A549 (cell line): ENCODE data around the gene ATP13A4. TPM values are rescaled to one million over a fixed set of nuclear protein-coding genes. Genes with fewer than 3 reads are reported as not detected.

Experiments
- ATAC-seq, 2 experiments: fragments of 200-7000 bp in 1 of 2; fragments of >200 bp in 1 of 2; cut with Nextera tagmentation in 1 of 2; cut with Tn5 transposase in 1 of 2; 3 replicates each; pipeline versions ENCODE4 v1.8.0 to v1.9.1; 2018 to 2020; ENCODE audit warnings: mild to moderate bottlenecking in 1 of 2, moderate library complexity in 1 of 2
- CTCF ChIA-PET: fragments of 300-600 bp; sonication (Branson Sonifier 250); formaldehyde crosslinking; extraction: SDS; loops from one replicate; lab custom pipeline; 2021; ENCODE audit warnings: antibody characterized with exemption, inconsistent platforms; lab: Yijun Ruan, JAX
- POLR2A ChIA-PET: fragments of 350-600 bp; formaldehyde crosslinking; extraction: SDS; loops from one replicate; lab custom pipeline; 2021; ENCODE audit warnings: antibody characterized with exemption, inconsistent platforms; lab: Yijun Ruan, JAX
- DNase-seq, 2 experiments: peaks; one replicate each; pipeline versions ENCODE4 v3.0.0 to v3.0.0-alpha.2; 2011 to 2016; ENCODE audit warnings: low read depth in 1 of 2, low spot score in 1 of 2
- FAIRE-seq: peaks from 2 replicates; lab custom pipeline; 2011; peaks lifted over from hg19 to GRCh38; lab: Jason Lieb, UNC
- H3K27ac ChIP-seq, 2 experiments: fragments of >200 bp; sonication (Bioruptor Twin); formaldehyde crosslinking; 3 replicates each; pipeline ENCODE4 v1.5.1; 2016 to 2017
- H3K4me1 ChIP-seq: fragments of >200 bp; sonication (Bioruptor Twin); formaldehyde crosslinking; 3 replicates; pipeline ENCODE4 v1.6.1; 2016
- H3K4me2 ChIP-seq: fragments of >200 bp; sonication (Bioruptor Twin); formaldehyde crosslinking; 3 replicates; pipeline ENCODE4 v1.6.1; 2016
- H3K4me3 ChIP-seq: fragments of >200 bp; sonication (Bioruptor Twin); formaldehyde crosslinking; 3 replicates; pipeline ENCODE4 v1.5.1; 2016
- H3K9me3 ChIP-seq: fragments of >200 bp; sonication (Bioruptor Twin); formaldehyde crosslinking; 3 replicates; pipeline ENCODE4 v1.6.1; 2016
- BHLHE40 ChIP-seq: IDR thresholded peaks from 2 replicates; pipeline ENCODE4 v1.6.1; 2012; ENCODE audit warnings: low read depth, low read length, inconsistent platforms
- CBX2 ChIP-seq: fragments of 200-600 bp; sonication (generic); IDR thresholded peaks from 2 replicates; pipeline ENCODE4 v1.6.1; 2016; ENCODE audit warnings: low read depth, mild to moderate bottlenecking, borderline replicate concordance
- CHD2 ChIP-seq: fragments of 150-350 bp; IDR thresholded peaks from 2 replicates; pipeline ENCODE4 v1.6.1; 2014; ENCODE audit warnings: low read length; ENCODE audit not compliant: partially characterized antibody
- EP300 ChIP-seq, 2 experiments: fragments of >200 bp; sonication (Bioruptor Twin); formaldehyde crosslinking; IDR thresholded peaks; 2 replicates in 1 of 2; 3 replicates in 1 of 2; pipeline ENCODE4 v1.6.1; 2016 to 2017
- ESRRA ChIP-seq: fragments of 150-350 bp; IDR thresholded peaks from 2 replicates; pipeline ENCODE4 v1.6.1; 2014; ENCODE audit warnings: mild to moderate bottlenecking, low read length, borderline replicate concordance
- FOXS1 ChIP-seq: fragments of 250-450 bp; sonication (Bioruptor Pico); IDR thresholded peaks from 2 replicates; pipeline ENCODE4 v1.5.0; 2020; ENCODE audit warnings: mild to moderate bottlenecking, moderate library complexity
- HDAC2 ChIP-seq: fragments of 200-600 bp; sonication (generic); IDR thresholded peaks from 2 replicates; pipeline ENCODE4 v1.6.1; 2016
- JUN ChIP-seq, 2 experiments: fragments of >200 bp; sonication (Bioruptor Twin); formaldehyde crosslinking; IDR thresholded peaks; 2 replicates in 1 of 2; 3 replicates in 1 of 2; pipeline ENCODE4 v1.6.1; 2016 to 2017
- JUNB ChIP-seq: fragments of >200 bp; sonication (Bioruptor Twin); formaldehyde crosslinking; IDR thresholded peaks from 2 replicates; pipeline ENCODE4 v1.6.1; 2016
- KDM1A ChIP-seq: fragments of 200-600 bp; sonication (generic); IDR thresholded peaks from 2 replicates; pipeline ENCODE4 v1.6.1; 2016; ENCODE audit warnings: low read depth, mild to moderate bottlenecking
- MAFK ChIP-seq: fragments of 450-650 bp; IDR thresholded peaks from 2 replicates; pipeline ENCODE4 v1.6.1; 2014; ENCODE audit not compliant: partially characterized antibody
- NFE2L2 ChIP-seq: fragments of 150-350 bp; conservative IDR thresholded peaks from 2 replicates; pipeline ENCODE4 v1.6.1; 2014; ENCODE audit warnings: low read length
- NR3C1 ChIP-seq: fragments of >200 bp; sonication (Bioruptor Twin); formaldehyde crosslinking; IDR thresholded peaks from 3 replicates; pipeline ENCODE4 v1.6.1; 2017
- POLR2A ChIP-seq: IDR thresholded peaks from 2 replicates; pipeline ENCODE4 v1.6.1; 2012; ENCODE audit warnings: mild to moderate bottlenecking, low read length
- POLR2AphosphoS2 ChIP-seq: conservative IDR thresholded peaks from 2 replicates; pipeline ENCODE4 v1.6.1; 2012; ENCODE audit warnings: low read length, improper control_type of control experiment, inconsistent platforms
- RAD21 ChIP-seq, 2 experiments: fragments of >200 bp in 1 of 2; sonication (Bioruptor Twin) in 1 of 2; formaldehyde crosslinking in 1 of 2; IDR thresholded peaks in 1 of 2; conservative IDR thresholded peaks in 1 of 2; 2 replicates in 1 of 2; 3 replicates in 1 of 2; pipeline ENCODE4 v1.6.1; 2012 to 2018; ENCODE audit warnings: inconsistent platforms in 1 of 2
- REST ChIP-seq: fragments of 200-600 bp; sonication (generic); IDR thresholded peaks from 2 replicates; pipeline ENCODE4 v1.6.1; 2016; ENCODE audit warnings: antibody characterized with exemption, mild to moderate bottlenecking, moderate library complexity
- RFX5 ChIP-seq: fragments of 450-650 bp; IDR thresholded peaks from 2 replicates; pipeline ENCODE4 v1.7.1; 2014; ENCODE audit warnings: antibody characterized with exemption, mild to moderate bottlenecking, moderate library complexity
- SREBF2 ChIP-seq: fragments of 450-650 bp; IDR thresholded peaks from 2 replicates; pipeline ENCODE4 v1.6.1; 2014; ENCODE audit warnings: mild to moderate bottlenecking, moderate library complexity
- USF2 ChIP-seq: fragments of 450-650 bp; IDR thresholded peaks from 2 replicates; pipeline ENCODE4 v1.6.1; 2014; ENCODE audit warnings: antibody characterized with exemption
- ZNF302 ChIP-seq: fragments of 250-450 bp; sonication (Bioruptor Pico); IDR thresholded peaks from 2 replicates; pipeline ENCODE4 v1.9.0; 2021; ENCODE audit warnings: inconsistent platforms, mild to moderate bottlenecking, moderate library complexity
- ZSCAN20 ChIP-seq: fragments of 250-450 bp; sonication (Bioruptor Pico); IDR thresholded peaks from 2 replicates; pipeline ENCODE4 v1.8.0; 2022; ENCODE audit warnings: mild to moderate bottlenecking, moderate library complexity
- WGBS: methylation state at CpG from one replicate; pipeline ENCODE4 v1.1.6; 2017; ENCODE audit errors: missing lambda C conversion rate; 5-methylcytosine and 5-hydroxymethylcytosine counted together
- polyA plus RNA-seq, 4 experiments: library from polyadenylated mRNA; depleted of rRNA in 3 of 4; stranded (reverse); fragments of >200 nt; fragmentation: RNase III in 1 of 4; extraction: RNeasy Plus Mini Kit Qiagen cat#74134 plus additional on column Dnase treatment in 1 of 4; gene quantifications; 2 replicates in 3 of 4; 3 replicates in 1 of 4; pipeline ENCODE4 v1.2.3, GENCODE V29; 2011 to 2017

ATP13A4 gene
- polyA plus RNA-seq, 2 of the 4 experiments (the other 2 are of a cell fraction): 0.09 to 0.10 TPM

- no peak for DNase-seq
- 14% methylated on average over 4 of the region's 4 CpGs for whole genome bisulfite sequencing
- Histone ChIP-seq H3K27ac (no peak overlapping the region), H3K4me3 (no peak overlapping the region), H3K4me1 (no peaks in the 10 kb centered on the region), H3K4me2 (no peak overlapping the region), H3K9me3 (no peaks in the 10 kb centered on the region)
- CTCF ChIA-PET: interaction anchor here (1.0 to 2.6 kb wide), 2 partner anchors 10 to 12 kb away, joined by 3 to 9 read pairs; no protein-coding TSS in a partner anchor
- TF ChIP-seq FOXS1 (CRISPR knock-in tag) (no peak), RAD21 (conservative IDR thresholded peaks at IDR 0.05 in 1 of 2, IDR thresholded peaks at IDR 0.05 in 1 of 2) (no peak), CBX2 (no peak), USF2 (no peak), ZSCAN20 (CRISPR knock-in tag) (no peak), EP300 (IDR thresholded peaks at IDR 0.05) (no peak), NR3C1 (no peak)
- POLR2A ChIA-PET: no interaction called here
- FAIRE-seq: no peak
- ATAC-seq: no peak
Observed at GRCh38 chr3:193560870-193561269, 6.2 kb upstream of the ATP13A4 start.

GRCh38 chr3:193560091-193560490 is 5.4 kb upstream of the ATP13A4 start:
- Histone ChIP-seq H3K9me3 (no peaks in the 10 kb centered on the region), H3K4me2 (no peak overlapping the region), H3K27ac (no peak overlapping the region), H3K4me1 (no peaks in the 10 kb centered on the region), H3K4me3 (no peak overlapping the region)
- ATAC-seq (no peak), DNase-seq (no peak), FAIRE-seq (no peak)
- ChIA-PET POLR2A (no interaction called here), CTCF (interaction anchor here (2.6 kb wide), 1 partner anchor 13 kb away, joined by 9 read pairs; no protein-coding TSS in a partner anchor)
- TF ChIP-seq BHLHE40: no peak
- TF ChIP-seq NFE2L2: no peak
- TF ChIP-seq FOXS1 (CRISPR knock-in tag): no peak
- no peak for TF ChIP-seq MAFK
- no peak for TF ChIP-seq SREBF2
- TF ChIP-seq JUN (IDR thresholded peaks at IDR 0.05): no peak
- TF ChIP-seq HDAC2: no peak
- WGBS: 50% methylated on average over 4 of the region's 4 CpGs

GRCh38 chr3:193559100-193559499 is 4.4 kb upstream of the ATP13A4 start:
- ChIA-PET POLR2A (no interaction called here), CTCF (interaction anchor here (0.8 kb wide), 1 partner anchor 13 kb away, joined by 3 read pairs; no protein-coding TSS in a partner anchor)
- Histone ChIP-seq H3K4me3 (no peak overlapping the region), H3K4me2 (no peak overlapping the region), H3K27ac (no peak overlapping the region), H3K9me3 (no peaks in the 10 kb centered on the region), H3K4me1 (no peaks in the 10 kb centered on the region)
- TF ChIP-seq RFX5 (no peak), NFE2L2 (no peak), KDM1A (no peak), JUNB (no peak), POLR2AphosphoS2 (no peak), POLR2A (no peak)
- DNase-seq (no peak), ATAC-seq (no peak), FAIRE-seq (no peak)

GRCh38 chr3:193556841-193557240 is 2.1 kb upstream of the ATP13A4 start:
- ChIA-PET POLR2A (no interaction called here), CTCF (no interaction called here)
- Histone ChIP-seq H3K4me2 (no peak overlapping the region), H3K4me3 (no peak overlapping the region), H3K27ac (no peak overlapping the region), H3K4me1 (no peaks in the 10 kb centered on the region), H3K9me3 (no peaks in the 10 kb centered on the region)
- no peak for FAIRE-seq
- no peak for ATAC-seq
- WGBS: 13% methylated on average over 2 of the region's 2 CpGs
- TF ChIP-seq REST (no peak), BHLHE40 (no peak), CHD2 (no peak), ZNF302 (CRISPR knock-in tag) (no peak), ESRRA (no peak)
- DNase-seq: no peak
